HEK293 (cell line): Measurements from ENCODE around the gene CSDE1.

Source experiments
- CTCF ChIP-seq: fragments of 450-650 bp; formaldehyde crosslinking; IDR thresholded peaks from 2 replicates; pipeline ENCODE4 v1.5.1; 2016; ENCODE audit warnings: missing biosample characterization, missing genetic modification characterization
- ZNF639 ChIP-seq: fragments of 450-650 bp; formaldehyde crosslinking; IDR thresholded peaks from 2 replicates; pipeline ENCODE4 v1.5.1; 2016; ENCODE audit warnings: missing biosample characterization, missing genetic modification characterization

GRCh38 chr1:114764689-114765088 lies 6.9 kb upstream of the CSDE1 start:
- no peak for TF ChIP-seq ZNF639 (tag by site-specific recombination)
- TF ChIP-seq CTCF (tag by site-specific recombination), result no peak
